HEK293 (cell line): ENCODE data around the gene HIP1.

Experiments
- CTCF ChIA-PET: fragments of 350-600 bp; formaldehyde crosslinking; extraction: SDS; loops from one replicate; lab custom pipeline; 2021; ENCODE audit warnings: antibody characterized with exemption; lab: Yijun Ruan, JAX
- POLR2A ChIA-PET: fragments of 300-600 bp; formaldehyde crosslinking; extraction: SDS; loops from one replicate; lab custom pipeline; 2020; ENCODE audit warnings: antibody characterized with exemption, inconsistent platforms; lab: Yijun Ruan, JAX
- H3K27ac ChIP-seq: fragments of 200-500 bp; sonication (Bioruptor generic); 2 replicates; pipeline ENCODE4 v1.5.1; 2014; ENCODE audit warnings: low read depth, low read length, control low read depth, inconsistent platforms; ENCODE audit errors: extremely low read depth
- H3K36me3 ChIP-seq, 2 experiments: fragments of 200-500 bp in 1 of 2; sonication (Bioruptor generic) in 1 of 2; 1 replicate in 1 of 2; 2 replicates in 1 of 2; pipeline ENCODE4 v1.5.1; 2014 to 2017; ENCODE audit warnings: inconsistent platforms in 2 of 2, low read length in 2 of 2; ENCODE audit not compliant: control insufficient read depth in 2 of 2, insufficient read depth in 1 of 2
- H3K4me1 ChIP-seq: fragments of 200-500 bp; sonication (Bioruptor generic); 2 replicates; pipeline ENCODE4 v1.5.1; 2014; ENCODE audit warnings: mild to moderate bottlenecking, low read length, inconsistent platforms; ENCODE audit not compliant: control insufficient read depth, insufficient read depth
- H3K4me3 ChIP-seq: 2 replicates; pipeline ENCODE4 v1.5.1; 2011; ENCODE audit warnings: low read depth, mild to moderate bottlenecking, control low read depth, low read length, moderate library complexity
- H3K9me3 ChIP-seq: fragments of 200-500 bp; sonication (Bioruptor generic); 2 replicates; pipeline ENCODE4 v1.5.1; 2014; ENCODE audit warnings: low read depth, low read length, inconsistent platforms; ENCODE audit not compliant: control insufficient read depth, insufficient read depth
- FEZF1 ChIP-seq: fragments of 450-650 bp; formaldehyde crosslinking; IDR thresholded peaks from 2 replicates; pipeline ENCODE4 v1.5.1; 2016; ENCODE audit warnings: missing biosample characterization, missing genetic modification characterization
- GFI1B ChIP-seq: fragments of 450-650 bp; formaldehyde crosslinking; IDR thresholded peaks from 2 replicates; pipeline ENCODE4 v1.5.1; 2016; ENCODE audit warnings: missing biosample characterization, missing genetic modification characterization
- SCRT1 ChIP-seq: fragments of 450-650 bp; formaldehyde crosslinking; IDR thresholded peaks from 2 replicates; pipeline ENCODE4 v1.5.1; 2016; ENCODE audit warnings: missing biosample characterization, missing genetic modification characterization, borderline replicate concordance
- SETDB1 ChIP-seq: IDR thresholded peaks from one replicate; pipeline ENCODE4 v1.6.1; 2017; ENCODE audit warnings: mild to moderate bottlenecking, low read length, moderate library complexity, mixed read lengths; ENCODE audit not compliant: insufficient read length
- SP3 ChIP-seq: fragments of 450-650 bp; formaldehyde crosslinking; IDR thresholded peaks from 2 replicates; pipeline ENCODE4 v1.5.1; 2016; ENCODE audit warnings: missing biosample characterization, missing genetic modification characterization
- TCF7L2 ChIP-seq: IDR thresholded peaks from 2 replicates; pipeline ENCODE4 v1.6.1; 2011; ENCODE audit warnings: low read depth, mild to moderate bottlenecking, inconsistent platforms, low read length, moderate library complexity, borderline replicate concordance
- YY2 ChIP-seq: fragments of 450-650 bp; formaldehyde crosslinking; IDR thresholded peaks from 2 replicates; pipeline ENCODE4 v1.5.1; 2016; ENCODE audit warnings: missing biosample characterization, missing genetic modification characterization
- ZNF121 ChIP-seq: fragments of 450-650 bp; formaldehyde crosslinking; IDR thresholded peaks from 2 replicates; pipeline ENCODE4 v1.5.1; 2016; ENCODE audit warnings: missing biosample characterization, missing genetic modification characterization
- ZNF132 ChIP-seq: fragments of 450-650 bp; formaldehyde crosslinking; IDR thresholded peaks from 2 replicates; pipeline ENCODE4 v1.5.1; 2017; ENCODE audit warnings: missing biosample characterization, missing genetic modification characterization, borderline replicate concordance
- ZNF239 ChIP-seq: fragments of 450-650 bp; formaldehyde crosslinking; IDR thresholded peaks from 2 replicates; pipeline ENCODE4 v1.5.1; 2016; ENCODE audit warnings: missing biosample characterization, missing genetic modification characterization
- ZNF423 ChIP-seq: fragments of 450-650 bp; formaldehyde crosslinking; IDR thresholded peaks from 2 replicates; pipeline ENCODE4 v1.5.1; 2016; ENCODE audit warnings: missing biosample characterization, missing genetic modification characterization
- ZNF433 ChIP-seq: fragments of 450-650 bp; formaldehyde crosslinking; IDR thresholded peaks from 2 replicates; pipeline ENCODE4 v1.5.1; 2016; ENCODE audit warnings: missing biosample characterization, missing genetic modification characterization, low read depth
- ZNF473 ChIP-seq: fragments of 450-650 bp; formaldehyde crosslinking; IDR thresholded peaks from 2 replicates; pipeline ENCODE4 v1.5.1; 2017; ENCODE audit warnings: missing biosample characterization, missing genetic modification characterization
- ZNF501 ChIP-seq: fragments of 450-650 bp; formaldehyde crosslinking; IDR thresholded peaks from 2 replicates; pipeline ENCODE4 v1.5.1; 2016; ENCODE audit warnings: missing biosample characterization, missing genetic modification characterization
- TF ChIP-seq, protein P1 (sequence below): fragments of 450-650 bp; formaldehyde crosslinking; IDR thresholded peaks from 2 replicates; pipeline ENCODE4 v1.5.1; 2017; ENCODE audit warnings: missing biosample characterization, missing genetic modification characterization
- TF ChIP-seq, protein P2 (sequence below): sonication (generic); formaldehyde crosslinking; IDR thresholded peaks from 2 replicates; pipeline ENCODE4 v1.8.1; 2022; ENCODE audit warnings: mild to moderate bottlenecking, moderate library complexity, missing genetic modification reagents
- TF ChIP-seq, protein P3 (sequence below): fragments of 450-650 bp; formaldehyde crosslinking; IDR thresholded peaks from 2 replicates; pipeline ENCODE4 v1.5.1; 2016; ENCODE audit warnings: missing biosample characterization, missing genetic modification characterization
- TF ChIP-seq, protein P4 (sequence below): fragments of 450-650 bp; formaldehyde crosslinking; IDR thresholded peaks from 2 replicates; pipeline ENCODE4 v1.5.1; 2016; ENCODE audit warnings: missing biosample characterization, missing genetic modification characterization
- TF ChIP-seq, protein P5 (sequence below): fragments of 450-650 bp; formaldehyde crosslinking; IDR thresholded peaks from 2 replicates; pipeline ENCODE4 v1.5.1; 2017; ENCODE audit warnings: missing biosample characterization, missing genetic modification characterization
- TF ChIP-seq, protein P6 (sequence below): fragments of 450-650 bp; formaldehyde crosslinking; IDR thresholded peaks from 2 replicates; pipeline ENCODE4 v1.5.1; 2017; ENCODE audit warnings: missing biosample characterization, missing genetic modification characterization
- TF ChIP-seq, protein P7 (sequence below): fragments of 450-650 bp; formaldehyde crosslinking; IDR thresholded peaks from 2 replicates; pipeline ENCODE4 v1.5.1; 2016; ENCODE audit warnings: missing biosample characterization, missing genetic modification characterization, low read depth
- TF ChIP-seq, protein P8 (sequence below): fragments of 450-650 bp; formaldehyde crosslinking; optimal IDR thresholded peaks from 2 replicates; pipeline ENCODE3; 2016; ENCODE audit warnings: missing biosample characterization, mild to moderate bottlenecking, missing genetic modification characterization

HIP1 gene

DNA sequence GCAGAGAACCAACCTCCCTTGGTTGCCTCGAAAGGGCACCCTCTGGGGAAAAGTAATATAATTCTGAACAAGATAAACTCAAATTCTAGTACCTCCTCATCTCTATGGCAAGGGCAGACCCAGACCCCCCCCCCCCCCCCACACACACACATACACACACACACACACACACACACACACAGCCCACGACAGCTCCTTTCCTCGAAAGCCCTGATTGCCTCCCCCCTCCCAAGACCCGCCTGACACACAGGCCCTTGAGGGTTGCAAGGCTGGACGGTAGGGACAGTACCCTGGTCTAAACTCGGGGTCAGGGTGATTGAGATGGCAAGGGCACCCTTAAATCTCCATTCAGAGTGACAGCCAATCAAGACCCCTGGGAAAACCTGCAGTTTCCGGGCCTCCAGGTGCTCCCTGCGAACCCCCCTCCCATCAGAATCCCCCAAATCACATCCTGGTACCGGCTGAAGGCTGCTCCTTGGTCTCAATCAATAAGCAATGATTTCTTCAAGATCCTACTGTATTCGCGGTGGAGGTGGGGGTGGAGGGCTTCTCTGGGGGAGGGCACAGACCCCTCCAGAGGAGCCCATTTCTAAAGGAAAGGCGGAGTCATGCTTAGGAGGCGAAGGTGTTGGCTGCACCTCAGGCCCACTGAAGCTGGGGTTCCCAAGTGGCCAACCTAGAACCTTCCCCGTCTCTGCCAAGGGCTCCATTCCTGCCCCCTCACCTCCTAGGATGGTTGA, 100.7 kb downstream of the HIP1 start:
- ChIA-PET POLR2A (no interaction called here), CTCF (no interaction called here)
- TF ChIP-seq SCRT1 (tag by site-specific recombination) (no peak), ZNF433 (no peak), TCF7L2 (no peak), FEZF1 (tag by site-specific recombination) (no peak), ZNF473 (tag by site-specific recombination) (no peak), YY2 (tag by site-specific recombination) (no peak), ZNF132 (tag by site-specific recombination) (no peak), GFI1B (tag by site-specific recombination) (no peak), SP3 (tag by site-specific recombination) (no peak), ZNF239 (no peak), ZNF501 (no peak), ZNF423 (tag by site-specific recombination) (no peak), SETDB1 (no peak), ZNF121 (no peak)
- TF ChIP-seq, protein P1, sequence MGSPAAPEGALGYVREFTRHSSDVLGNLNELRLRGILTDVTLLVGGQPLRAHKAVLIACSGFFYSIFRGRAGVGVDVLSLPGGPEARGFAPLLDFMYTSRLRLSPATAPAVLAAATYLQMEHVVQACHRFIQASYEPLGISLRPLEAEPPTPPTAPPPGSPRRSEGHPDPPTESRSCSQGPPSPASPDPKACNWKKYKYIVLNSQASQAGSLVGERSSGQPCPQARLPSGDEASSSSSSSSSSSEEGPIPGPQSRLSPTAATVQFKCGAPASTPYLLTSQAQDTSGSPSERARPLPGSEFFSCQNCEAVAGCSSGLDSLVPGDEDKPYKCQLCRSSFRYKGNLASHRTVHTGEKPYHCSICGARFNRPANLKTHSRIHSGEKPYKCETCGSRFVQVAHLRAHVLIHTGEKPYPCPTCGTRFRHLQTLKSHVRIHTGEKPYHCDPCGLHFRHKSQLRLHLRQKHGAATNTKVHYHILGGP (tag by site-specific recombination): no peak
- TF ChIP-seq, protein P2, sequence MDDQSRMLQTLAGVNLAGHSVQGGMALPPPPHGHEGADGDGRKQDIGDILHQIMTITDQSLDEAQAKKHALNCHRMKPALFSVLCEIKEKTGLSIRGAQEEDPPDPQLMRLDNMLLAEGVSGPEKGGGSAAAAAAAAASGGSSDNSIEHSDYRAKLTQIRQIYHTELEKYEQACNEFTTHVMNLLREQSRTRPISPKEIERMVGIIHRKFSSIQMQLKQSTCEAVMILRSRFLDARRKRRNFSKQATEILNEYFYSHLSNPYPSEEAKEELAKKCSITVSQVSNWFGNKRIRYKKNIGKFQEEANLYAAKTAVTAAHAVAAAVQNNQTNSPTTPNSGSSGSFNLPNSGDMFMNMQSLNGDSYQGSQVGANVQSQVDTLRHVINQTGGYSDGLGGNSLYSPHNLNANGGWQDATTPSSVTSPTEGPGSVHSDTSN (CRISPR knock-in tag): no peak
- TF ChIP-seq, protein P3, sequence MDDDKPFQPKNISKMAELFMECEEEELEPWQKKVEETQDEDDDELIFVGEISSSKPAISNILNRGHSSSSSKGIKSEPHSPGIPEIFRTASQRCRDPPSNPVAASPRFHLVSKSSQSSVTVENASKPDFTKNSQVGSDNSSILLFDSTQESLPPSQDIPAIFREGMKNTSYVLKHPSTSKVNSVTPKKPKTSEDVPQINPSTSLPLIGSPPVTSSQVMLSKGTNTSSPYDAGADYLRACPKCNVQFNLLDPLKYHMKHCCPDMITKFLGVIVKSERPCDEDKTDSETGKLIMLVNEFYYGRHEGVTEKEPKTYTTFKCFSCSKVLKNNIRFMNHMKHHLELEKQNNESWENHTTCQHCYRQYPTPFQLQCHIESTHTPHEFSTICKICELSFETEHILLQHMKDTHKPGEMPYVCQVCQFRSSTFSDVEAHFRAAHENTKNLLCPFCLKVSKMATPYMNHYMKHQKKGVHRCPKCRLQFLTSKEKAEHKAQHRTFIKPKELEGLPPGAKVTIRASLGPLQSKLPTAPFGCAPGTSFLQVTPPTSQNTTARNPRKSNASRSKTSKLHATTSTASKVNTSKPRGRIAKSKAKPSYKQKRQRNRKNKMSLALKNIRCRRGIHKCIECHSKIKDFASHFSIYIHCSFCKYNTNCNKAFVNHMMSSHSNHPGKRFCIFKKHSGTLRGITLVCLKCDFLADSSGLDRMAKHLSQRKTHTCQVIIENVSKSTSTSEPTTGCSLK (tag by site-specific recombination): no peak
- TF ChIP-seq, protein P4, sequence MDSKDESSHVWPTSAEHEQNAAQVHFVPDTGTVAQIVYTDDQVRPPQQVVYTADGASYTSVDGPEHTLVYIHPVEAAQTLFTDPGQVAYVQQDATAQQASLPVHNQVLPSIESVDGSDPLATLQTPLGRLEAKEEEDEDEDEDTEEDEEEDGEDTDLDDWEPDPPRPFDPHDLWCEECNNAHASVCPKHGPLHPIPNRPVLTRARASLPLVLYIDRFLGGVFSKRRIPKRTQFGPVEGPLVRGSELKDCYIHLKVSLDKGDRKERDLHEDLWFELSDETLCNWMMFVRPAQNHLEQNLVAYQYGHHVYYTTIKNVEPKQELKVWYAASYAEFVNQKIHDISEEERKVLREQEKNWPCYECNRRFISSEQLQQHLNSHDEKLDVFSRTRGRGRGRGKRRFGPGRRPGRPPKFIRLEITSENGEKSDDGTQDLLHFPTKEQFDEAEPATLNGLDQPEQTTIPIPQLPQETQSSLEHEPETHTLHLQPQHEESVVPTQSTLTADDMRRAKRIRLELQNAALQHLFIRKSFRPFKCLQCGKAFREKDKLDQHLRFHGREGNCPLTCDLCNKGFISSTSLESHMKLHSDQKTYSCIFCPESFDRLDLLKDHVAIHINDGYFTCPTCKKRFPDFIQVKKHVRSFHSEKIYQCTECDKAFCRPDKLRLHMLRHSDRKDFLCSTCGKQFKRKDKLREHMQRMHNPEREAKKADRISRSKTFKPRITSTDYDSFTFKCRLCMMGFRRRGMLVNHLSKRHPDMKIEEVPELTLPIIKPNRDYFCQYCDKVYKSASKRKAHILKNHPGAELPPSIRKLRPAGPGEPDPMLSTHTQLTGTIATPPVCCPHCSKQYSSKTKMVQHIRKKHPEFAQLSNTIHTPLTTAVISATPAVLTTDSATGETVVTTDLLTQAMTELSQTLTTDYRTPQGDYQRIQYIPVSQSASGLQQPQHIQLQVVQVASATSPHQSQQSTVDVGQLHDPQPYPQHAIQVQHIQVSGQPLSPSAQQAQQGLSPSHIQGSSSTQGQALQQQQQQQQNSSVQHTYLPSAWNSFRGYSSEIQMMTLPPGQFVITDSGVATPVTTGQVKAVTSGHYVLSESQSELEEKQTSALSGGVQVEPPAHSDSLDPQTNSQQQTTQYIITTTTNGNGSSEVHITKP: peak; percentile 53; the same call in 1 of the 2 replicates
- TF ChIP-seq, protein P5, sequence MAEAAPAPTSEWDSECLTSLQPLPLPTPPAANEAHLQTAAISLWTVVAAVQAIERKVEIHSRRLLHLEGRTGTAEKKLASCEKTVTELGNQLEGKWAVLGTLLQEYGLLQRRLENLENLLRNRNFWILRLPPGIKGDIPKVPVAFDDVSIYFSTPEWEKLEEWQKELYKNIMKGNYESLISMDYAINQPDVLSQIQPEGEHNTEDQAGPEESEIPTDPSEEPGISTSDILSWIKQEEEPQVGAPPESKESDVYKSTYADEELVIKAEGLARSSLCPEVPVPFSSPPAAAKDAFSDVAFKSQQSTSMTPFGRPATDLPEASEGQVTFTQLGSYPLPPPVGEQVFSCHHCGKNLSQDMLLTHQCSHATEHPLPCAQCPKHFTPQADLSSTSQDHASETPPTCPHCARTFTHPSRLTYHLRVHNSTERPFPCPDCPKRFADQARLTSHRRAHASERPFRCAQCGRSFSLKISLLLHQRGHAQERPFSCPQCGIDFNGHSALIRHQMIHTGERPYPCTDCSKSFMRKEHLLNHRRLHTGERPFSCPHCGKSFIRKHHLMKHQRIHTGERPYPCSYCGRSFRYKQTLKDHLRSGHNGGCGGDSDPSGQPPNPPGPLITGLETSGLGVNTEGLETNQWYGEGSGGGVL (tag by site-specific recombination): peak; percentile 79
- TF ChIP-seq, protein P6, sequence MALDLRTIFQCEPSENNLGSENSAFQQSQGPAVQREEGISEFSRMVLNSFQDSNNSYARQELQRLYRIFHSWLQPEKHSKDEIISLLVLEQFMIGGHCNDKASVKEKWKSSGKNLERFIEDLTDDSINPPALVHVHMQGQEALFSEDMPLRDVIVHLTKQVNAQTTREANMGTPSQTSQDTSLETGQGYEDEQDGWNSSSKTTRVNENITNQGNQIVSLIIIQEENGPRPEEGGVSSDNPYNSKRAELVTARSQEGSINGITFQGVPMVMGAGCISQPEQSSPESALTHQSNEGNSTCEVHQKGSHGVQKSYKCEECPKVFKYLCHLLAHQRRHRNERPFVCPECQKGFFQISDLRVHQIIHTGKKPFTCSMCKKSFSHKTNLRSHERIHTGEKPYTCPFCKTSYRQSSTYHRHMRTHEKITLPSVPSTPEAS: peak; percentile 64
- TF ChIP-seq, protein P7, sequence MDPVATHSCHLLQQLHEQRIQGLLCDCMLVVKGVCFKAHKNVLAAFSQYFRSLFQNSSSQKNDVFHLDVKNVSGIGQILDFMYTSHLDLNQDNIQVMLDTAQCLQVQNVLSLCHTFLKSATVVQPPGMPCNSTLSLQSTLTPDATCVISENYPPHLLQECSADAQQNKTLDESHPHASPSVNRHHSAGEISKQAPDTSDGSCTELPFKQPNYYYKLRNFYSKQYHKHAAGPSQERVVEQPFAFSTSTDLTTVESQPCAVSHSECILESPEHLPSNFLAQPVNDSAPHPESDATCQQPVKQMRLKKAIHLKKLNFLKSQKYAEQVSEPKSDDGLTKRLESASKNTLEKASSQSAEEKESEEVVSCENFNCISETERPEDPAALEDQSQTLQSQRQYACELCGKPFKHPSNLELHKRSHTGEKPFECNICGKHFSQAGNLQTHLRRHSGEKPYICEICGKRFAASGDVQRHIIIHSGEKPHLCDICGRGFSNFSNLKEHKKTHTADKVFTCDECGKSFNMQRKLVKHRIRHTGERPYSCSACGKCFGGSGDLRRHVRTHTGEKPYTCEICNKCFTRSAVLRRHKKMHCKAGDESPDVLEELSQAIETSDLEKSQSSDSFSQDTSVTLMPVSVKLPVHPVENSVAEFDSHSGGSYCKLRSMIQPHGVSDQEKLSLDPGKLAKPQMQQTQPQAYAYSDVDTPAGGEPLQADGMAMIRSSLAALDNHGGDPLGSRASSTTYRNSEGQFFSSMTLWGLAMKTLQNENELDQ (tag by site-specific recombination): no peak
- TF ChIP-seq, protein P8, sequence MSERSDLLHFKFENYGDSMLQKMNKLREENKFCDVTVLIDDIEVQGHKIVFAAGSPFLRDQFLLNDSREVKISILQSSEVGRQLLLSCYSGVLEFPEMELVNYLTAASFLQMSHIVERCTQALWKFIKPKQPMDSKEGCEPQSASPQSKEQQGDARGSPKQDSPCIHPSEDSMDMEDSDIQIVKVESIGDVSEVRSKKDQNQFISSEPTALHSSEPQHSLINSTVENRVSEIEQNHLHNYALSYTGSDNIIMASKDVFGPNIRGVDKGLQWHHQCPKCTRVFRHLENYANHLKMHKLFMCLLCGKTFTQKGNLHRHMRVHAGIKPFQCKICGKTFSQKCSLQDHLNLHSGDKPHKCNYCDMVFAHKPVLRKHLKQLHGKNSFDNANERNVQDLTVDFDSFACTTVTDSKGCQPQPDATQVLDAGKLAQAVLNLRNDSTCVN (tag by site-specific recombination): peak; percentile 11
- Histone ChIP-seq H3K27ac (peak overlapping the region; percentile 59; the same call in 1 of the 2 replicates), H3K9me3 (no peaks in the 10 kb centered on the region), H3K4me3 (peak overlapping the region; percentile 64), H3K4me1 (no peaks in the 10 kb centered on the region), H3K36me3 (no peaks in the 10 kb centered on the region)
